ENCODE data around the gene MAPK6.

Gene MAPK6

GRCh38 chr15:52003710-52004109 lies 15.3 kb upstream of the MAPK6 start:
- DNase-seq (ENCODE audit: low spot score) = no peak
- TF ChIP-seq CTCF (IDR thresholded peaks at IDR 0.05; ENCODE audit: borderline replicate concordance, control extremely low read depth, extremely low read depth, insufficient read depth, missing control alignments) = no peak
- in situ Hi-C loops (cut with MboI; ENCODE audit: low sequenced_read_pairs, unreplicated experiment) = no loop called here

- no peak for TF ChIP-seq CTCF (IDR thresholded peaks at IDR 0.05; ENCODE audit: borderline replicate concordance, control extremely low read depth, extremely low read depth, insufficient read depth, missing control alignments)
- no peak for DNase-seq (ENCODE audit: low spot score)
- in situ Hi-C loops (cut with MboI; ENCODE audit: low sequenced_read_pairs, unreplicated experiment) = no loop called here
Observed at GRCh38 chr15:52004806-52005205, 14.2 kb upstream of the MAPK6 start.

GRCh38 chr15:52005748-52006701 lies 13.0 kb upstream of the MAPK6 start:
- no peak for TF ChIP-seq CTCF (IDR thresholded peaks at IDR 0.05; ENCODE audit: borderline replicate concordance, control extremely low read depth, extremely low read depth, insufficient read depth, missing control alignments)
- in situ Hi-C loops (cut with MboI; ENCODE audit: low sequenced_read_pairs, unreplicated experiment) = no loop called here
- DNase-seq (ENCODE audit: low spot score) = no peak

- in situ Hi-C loops (cut with MboI; ENCODE audit: low sequenced_read_pairs, unreplicated experiment) = no loop called here
- DNase-seq (ENCODE audit: low spot score) = no peak
- TF ChIP-seq CTCF (IDR thresholded peaks at IDR 0.05; ENCODE audit: borderline replicate concordance, control extremely low read depth, extremely low read depth, insufficient read depth, missing control alignments) = no peak
Observed at GRCh38 chr15:52006702-52007340, 12.2 kb upstream of the MAPK6 start.

- no peak for TF ChIP-seq CTCF (IDR thresholded peaks at IDR 0.05; ENCODE audit: borderline replicate concordance, control extremely low read depth, extremely low read depth, insufficient read depth, missing control alignments)
- no peak for DNase-seq (ENCODE audit: low spot score)
- in situ Hi-C loops (cut with MboI; ENCODE audit: low sequenced_read_pairs, unreplicated experiment) = no loop called here
Observed at GRCh38 chr15:52008359-52008697, 10.7 kb upstream of the MAPK6 start.

- DNase-seq (ENCODE audit: low spot score) = no peak
- in situ Hi-C loops (cut with MboI; ENCODE audit: low sequenced_read_pairs, unreplicated experiment) = no loop called here
- no peak for TF ChIP-seq CTCF (IDR thresholded peaks at IDR 0.05; ENCODE audit: borderline replicate concordance, control extremely low read depth, extremely low read depth, insufficient read depth, missing control alignments)
Observed at GRCh38 chr15:52008698-52009434, 10.2 kb upstream of the MAPK6 start.
